ENCODE results near the gene EFNA5.

- TF ChIP-seq ZNF561 (tag by site-specific recombination; IDR thresholded peaks at IDR 0.05; ENCODE audit: borderline replicate concordance) = no peak
- no peak for TF ChIP-seq CTCF (tag by site-specific recombination; IDR thresholded peaks at IDR 0.05)
- TF ChIP-seq ZFP41 (tag by site-specific recombination; IDR thresholded peaks at IDR 0.05; ENCODE audit: borderline replicate concordance) = no peak
- no peak for TF ChIP-seq EGR2 (tag by site-specific recombination; IDR thresholded peaks at IDR 0.05; ENCODE audit: low read depth)
- no peak for TF ChIP-seq ZNF350 (tag by site-specific recombination; IDR thresholded peaks at IDR 0.05)
- TF ChIP-seq ZFP37 (tag by site-specific recombination; IDR thresholded peaks at IDR 0.05) = no peak
- TF ChIP-seq ZNF157 (tag by site-specific recombination; IDR thresholded peaks at IDR 0.05) = no peak
- no peak for TF ChIP-seq ZBTB20 (tag by site-specific recombination; IDR thresholded peaks at IDR 0.05)
- no peak for TF ChIP-seq ZNF366 (tag by site-specific recombination; conservative IDR thresholded peaks at IDR 0.05)
- no peak for TF ChIP-seq ATF2 (tag by site-specific recombination; IDR thresholded peaks at IDR 0.05; ENCODE audit: low read depth)
- TF ChIP-seq ZNF24 (tag by site-specific recombination; IDR thresholded peaks at IDR 0.05) = no peak
- peak; percentile 80 for TF ChIP-seq ZNF510 (tag by site-specific recombination; IDR thresholded peaks at IDR 0.05; ENCODE audit: insufficient replicate concordance)
- TF ChIP-seq ZSCAN16 (tag by site-specific recombination; IDR thresholded peaks at IDR 0.05) = no peak
Measured at GRCh38 chr5:107556575-107556974, 114.2 kb downstream of the EFNA5 start.

Data from HEK293 (cell line).